GM19193 (cell line): ENCODE results near the gene SPARCL1.

Experiments used
- POLR2A ChIP-seq: IDR thresholded peaks from 4 replicates; pipeline ENCODE4 v1.6.1; 2011; ENCODE audit not compliant: insufficient read depth, insufficient read length; ENCODE audit errors: extremely low read depth

SPARCL1 gene

GRCh38 chr4:87498446-87498900 is 30.7 kb downstream of the SPARCL1 start:
- TF ChIP-seq POLR2A = no peak

- no peak for TF ChIP-seq POLR2A
Measured at GRCh38 chr4:87497578-87497977, 31.6 kb downstream of the SPARCL1 start.

GRCh38 chr4:87497159-87497558 is 32.0 kb downstream of the SPARCL1 start:
- no peak for TF ChIP-seq POLR2A

GRCh38 chr4:87493115-87493514 is 36.1 kb downstream of the SPARCL1 start:
- TF ChIP-seq POLR2A = no peak

- no peak for TF ChIP-seq POLR2A
Measured at GRCh38 chr4:87491436-87491835, 37.7 kb downstream of the SPARCL1 start.

- TF ChIP-seq POLR2A = no peak
Measured at GRCh38 chr4:87490664-87491369, 38.4 kb downstream of the SPARCL1 start.

- no peak for TF ChIP-seq POLR2A
Measured at GRCh38 chr4:87489678-87490077, 39.5 kb downstream of the SPARCL1 start.

- no peak for TF ChIP-seq POLR2A
Measured at GRCh38 chr4:87481377-87481776, 47.8 kb downstream of the SPARCL1 start.

- no peak for TF ChIP-seq POLR2A
Measured at GRCh38 chr4:87478732-87479250, 50.4 kb downstream of the SPARCL1 start.

- TF ChIP-seq POLR2A = no peak
Measured at GRCh38 chr4:87476934-87477333, 52.2 kb downstream of the SPARCL1 start.

- no peak for TF ChIP-seq POLR2A
Measured at GRCh38 chr4:87469390-87469789, 59.8 kb downstream of the SPARCL1 start.

GRCh38 chr4:87465739-87466366 is 63.3 kb downstream of the SPARCL1 start:
- no peak for TF ChIP-seq POLR2A

- TF ChIP-seq POLR2A = no peak
Measured at GRCh38 chr4:87462102-87462501, 67.1 kb downstream of the SPARCL1 start.

GRCh38 chr4:87461281-87461700 is 67.9 kb downstream of the SPARCL1 start:
- TF ChIP-seq POLR2A = no peak

GRCh38 chr4:87458913-87459312 is 70.3 kb downstream of the SPARCL1 start:
- TF ChIP-seq POLR2A = no peak

- no peak for TF ChIP-seq POLR2A
Measured at GRCh38 chr4:87451537-87451936, 77.6 kb downstream of the SPARCL1 start.
